ENCODE data around the gene CNPY1. TPM values are rescaled to one million over a fixed set of nuclear protein-coding genes. Genes with fewer than 3 reads are reported as not detected.
A peak's percentile ranks its signal among the peaks of the same experiment; 100 is the strongest.

The CNPY1 gene
- polyA plus RNA-seq, 1 of the 3 experiments (the other 2 are of a cell fraction) = not detected

DNA sequence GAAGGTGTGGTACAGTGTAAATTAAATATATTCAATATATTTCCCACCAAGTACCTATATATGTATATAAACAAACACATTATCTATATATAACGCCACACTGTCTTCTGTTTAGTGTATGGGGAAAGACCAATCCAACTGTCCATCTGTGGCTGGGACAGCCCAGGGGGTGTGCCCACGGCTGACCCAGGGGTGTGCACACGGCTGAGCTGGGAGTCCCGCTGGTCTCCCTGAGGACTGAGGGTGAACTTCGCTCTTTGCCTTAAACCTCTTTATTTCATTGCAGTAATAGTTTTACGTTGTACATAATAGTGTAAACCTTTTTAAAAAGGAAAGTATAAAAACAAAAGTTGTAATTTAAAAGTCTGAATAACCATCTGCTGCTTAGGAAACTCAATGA is 82.2 kb downstream of the CNPY1 start:
- DNase-seq = peak; percentile 48
- 3% methylated on average over 6 of the region's 6 CpGs for WGBS (ENCODE audit: low lambda C conversion rate)
- Histone ChIP-seq H4K20me1 (ENCODE audit: insufficient read depth) (peaks cover 6% of the 10 kb centered on the region), H3K27ac (ENCODE audit: low read depth in 2 of 2, low read length in 1 of 2) (no peak overlapping the region), H3K9ac (no peak overlapping the region), H3K79me2 (ENCODE audit: insufficient read depth) (no peaks in the 10 kb centered on the region), H3K9me2 (no peaks in the 10 kb centered on the region), H3K36me3 (replicated peaks in 1 of 2; ENCODE audit: control insufficient read depth in 1 of 2, insufficient read depth in 2 of 2, low read length in 1 of 2) (no peaks in the 10 kb centered on the region), H3F3A (replicated peaks; ENCODE audit: insufficient read depth) (peaks cover 9% of the 10 kb centered on the region), H3K4me1 (ENCODE audit: control insufficient read depth in 1 of 2, insufficient read depth in 2 of 2, low read depth in 1 of 2, low read length in 1 of 2) (no peaks in the 10 kb centered on the region), H3K4me3 (ENCODE audit: low read depth in 2 of 2, low read length in 1 of 2) (no peak overlapping the region), H3K4me2 (no peak overlapping the region), H2AFZ (ENCODE audit: low read depth) (no peak overlapping the region), H3K9me3 (no peaks in the 10 kb centered on the region), H3K27me3 (ENCODE audit: insufficient read depth) (peaks cover 100% of the 10 kb centered on the region)
- TF ChIP-seq TEAD4 (IDR thresholded peaks at IDR 0.05; ENCODE audit: borderline replicate concordance, insufficient read depth) (no peak), RXRA (IDR thresholded peaks at IDR 0.05; ENCODE audit: borderline replicate concordance, low read depth) (no peak), CHD2 (IDR thresholded peaks at IDR 0.05; ENCODE audit: low read length, partially characterized antibody) (no peak), YY1 (IDR thresholded peaks at IDR 0.05; ENCODE audit: low read depth) (no peak), NRF1 (IDR thresholded peaks at IDR 0.05; ENCODE audit: low read depth, low read length) (no peak), RCOR1 (IDR thresholded peaks at IDR 0.05; ENCODE audit: low read length) (no peak), ZBTB33 (IDR thresholded peaks at IDR 0.05; ENCODE audit: borderline replicate concordance, low read depth) (no peak), MAX (IDR thresholded peaks at IDR 0.05; ENCODE audit: low read depth) (no peak), CTCF (IDR thresholded peaks at IDR 0.05) (no peak)
- TF ChIP-seq, protein P1, sequence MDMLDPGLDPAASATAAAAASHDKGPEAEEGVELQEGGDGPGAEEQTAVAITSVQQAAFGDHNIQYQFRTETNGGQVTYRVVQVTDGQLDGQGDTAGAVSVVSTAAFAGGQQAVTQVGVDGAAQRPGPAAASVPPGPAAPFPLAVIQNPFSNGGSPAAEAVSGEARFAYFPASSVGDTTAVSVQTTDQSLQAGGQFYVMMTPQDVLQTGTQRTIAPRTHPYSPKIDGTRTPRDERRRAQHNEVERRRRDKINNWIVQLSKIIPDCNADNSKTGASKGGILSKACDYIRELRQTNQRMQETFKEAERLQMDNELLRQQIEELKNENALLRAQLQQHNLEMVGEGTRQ (IDR thresholded peaks at IDR 0.05; ENCODE audit: borderline replicate concordance, low read depth, low read length) = no peak
- CTCF ChIA-PET = interaction anchor here (1.0 kb wide), 1 partner anchor 84 kb away, joined by 3 read pairs; no protein-coding TSS in a partner anchor
- POLR2A ChIA-PET = no interaction called here

GRCh38 chr7:155463114-155463811 is 83.1 kb downstream of the CNPY1 start:
- peaks cover 100% of the 10 kb centered on the region for H3K27me3 ChIP-seq (ENCODE audit: insufficient read depth)
- H3K9me3 ChIP-seq = no peaks in the 10 kb centered on the region
- TF ChIP-seq, protein P1 (IDR thresholded peaks at IDR 0.05; ENCODE audit: borderline replicate concordance, low read depth, low read length) = no peak
- TF ChIP-seq NFIC (IDR thresholded peaks at IDR 0.05; ENCODE audit: borderline replicate concordance) (no peak), TCF12 (IDR thresholded peaks at IDR 0.05) (no peak)
- ChIA-PET CTCF (interaction anchor here (0.8 to 1.1 kb wide), 3 partner anchors 8 to 118 kb away, joined by 3 to 4 read pairs (median 3); no protein-coding TSS in a partner anchor), POLR2A (no interaction called here)
- H3F3A ChIP-seq (replicated peaks; ENCODE audit: insufficient read depth) = peaks cover 9% of the 10 kb centered on the region
- H2AFZ ChIP-seq (ENCODE audit: low read depth) = no peak overlapping the region
- no peak overlapping the region for H3K27ac ChIP-seq (ENCODE audit: low read depth in 2 of 2, low read length in 1 of 2)
- peaks cover 6% of the 10 kb centered on the region for H4K20me1 ChIP-seq (ENCODE audit: insufficient read depth)
- H3K9me2 ChIP-seq = no peaks in the 10 kb centered on the region
- no peaks in the 10 kb centered on the region for H3K79me2 ChIP-seq (ENCODE audit: insufficient read depth)
- peak; percentile 48 for DNase-seq
- no peaks in the 10 kb centered on the region; a peak in 1 of 4 replicates for H3K4me1 ChIP-seq (ENCODE audit: control insufficient read depth in 1 of 2, insufficient read depth in 2 of 2, low read depth in 1 of 2, low read length in 1 of 2)
- WGBS (ENCODE audit: low lambda C conversion rate) = 28% methylated on average over 15 of the region's 15 CpGs
- H3K9ac ChIP-seq = no peak overlapping the region
- no peak overlapping the region for H3K4me2 ChIP-seq
- no peak overlapping the region for H3K4me3 ChIP-seq (ENCODE audit: low read depth in 2 of 2, low read length in 1 of 2)
- H3K36me3 ChIP-seq (replicated peaks in 1 of 2; ENCODE audit: control insufficient read depth in 1 of 2, insufficient read depth in 2 of 2, low read length in 1 of 2) = no peaks in the 10 kb centered on the region

All from SK-N-SH (cell line).